Loucy (cell line): ENCODE results near the gene SCOC.

Experiments used
- H2AFZ ChIP-seq: fragments of 200-600 bp; sonication (generic); 2 replicates; pipeline ENCODE4 v1.6.0; 2016; ENCODE audit warnings: antibody characterized with exemption, mild to moderate bottlenecking, low read length, moderate library complexity
- H3F3A ChIP-seq: fragments of 200-600 bp; 2 replicates; pipeline ENCODE4 v1.6.0; 2016; ENCODE audit warnings: antibody characterized with exemption, low read depth, mild to moderate bottlenecking
- H3K27me3 ChIP-seq: fragments of 200-600 bp; sonication (generic); 2 replicates; pipeline ENCODE4 v1.6.1; 2014; ENCODE audit warnings: low read length, mild to moderate bottlenecking; ENCODE audit not compliant: insufficient read depth, poor library complexity, severe bottlenecking
- H3K36me3 ChIP-seq: fragments of 200-600 bp; sonication (generic); 2 replicates; pipeline ENCODE4 v1.6.1; 2016; ENCODE audit warnings: low read length; ENCODE audit not compliant: insufficient read depth
- H3K4me1 ChIP-seq: fragments of 200-600 bp; sonication (generic); 2 replicates; pipeline ENCODE4 v1.5.1; 2014; ENCODE audit warnings: low read length, mild to moderate bottlenecking; ENCODE audit not compliant: insufficient read depth, poor library complexity, severe bottlenecking
- H3K4me2 ChIP-seq: fragments of 200-600 bp; sonication (generic); 2 replicates; pipeline ENCODE4 v1.6.0; 2014; ENCODE audit warnings: antibody characterized with exemption, low read length, low read depth, mild to moderate bottlenecking; ENCODE audit not compliant: poor library complexity, severe bottlenecking
- H3K4me3 ChIP-seq: fragments of 200-600 bp; sonication (generic); 2 replicates; pipeline ENCODE4 v1.5.1; 2014; ENCODE audit warnings: low read length, mild to moderate bottlenecking, mixed read lengths; ENCODE audit not compliant: poor library complexity, severe bottlenecking
- H3K79me2 ChIP-seq: fragments of 200-600 bp; sonication (generic); 2 replicates; pipeline ENCODE4 v1.6.1; 2014; ENCODE audit warnings: low read length; ENCODE audit not compliant: insufficient read depth
- H3K9ac ChIP-seq: fragments of 200-600 bp; sonication (generic); 2 replicates; pipeline ENCODE4 v1.6.0; 2014; ENCODE audit warnings: mild to moderate bottlenecking, low read depth, low read length, moderate library complexity; ENCODE audit not compliant: poor library complexity, severe bottlenecking
- H3K9me2 ChIP-seq: fragments of 200-600 bp; sonication (generic); replicated peaks from 2 replicates; pipeline ENCODE4 v1.6.1; 2016; ENCODE audit warnings: low read depth, low read length, mixed read lengths
- H3K9me3 ChIP-seq: fragments of 200-600 bp; sonication (generic); 2 replicates; pipeline ENCODE4 v1.6.1; 2014; ENCODE audit warnings: mild to moderate bottlenecking, antibody characterized with exemption, low read length, low read depth; ENCODE audit not compliant: insufficient read depth
- H4K20me1 ChIP-seq: fragments of 200-600 bp; sonication (generic); 2 replicates; pipeline ENCODE4 v1.6.0; 2014; ENCODE audit warnings: antibody characterized with exemption, low read length, mild to moderate bottlenecking; ENCODE audit not compliant: insufficient read depth, poor library complexity, severe bottlenecking
- EZH2phosphoT487 ChIP-seq: fragments of 200-600 bp; IDR thresholded peaks from 2 replicates; pipeline ENCODE4 v1.6.1; 2018; ENCODE audit warnings: antibody characterized with exemption, mild to moderate bottlenecking, moderate library complexity, borderline replicate concordance
- TF ChIP-seq, protein P1 (sequence below): fragments of 200-600 bp; sonication (generic); conservative IDR thresholded peaks from 2 replicates; pipeline ENCODE4 v1.5.1; 2014; ENCODE audit warnings: mild to moderate bottlenecking, antibody characterized with exemption, low read length

The SCOC gene

DNA sequence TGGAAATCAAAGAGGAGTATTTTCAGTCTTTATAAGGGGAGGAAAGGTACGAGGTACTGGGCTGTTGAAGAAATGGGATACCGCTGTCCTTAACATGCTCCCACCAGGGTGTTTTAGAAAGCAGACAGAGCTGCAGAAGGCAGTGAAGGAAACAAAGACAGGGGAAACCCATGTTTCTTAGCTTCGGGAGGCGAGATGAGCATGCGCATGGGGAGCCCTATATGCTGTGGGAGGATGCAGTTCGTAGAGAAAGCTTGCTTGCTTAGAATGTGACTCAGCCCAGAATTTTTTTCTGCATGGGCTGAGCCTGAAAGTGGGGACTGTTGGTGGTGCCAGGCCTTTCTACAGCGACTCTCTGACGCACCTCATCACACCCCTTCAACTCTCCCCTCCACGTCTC, 28.8 kb upstream of the SCOC start:
- peaks cover 7% of the 10 kb centered on the region for H3K4me1 ChIP-seq
- no peak overlapping the region for H3K9ac ChIP-seq
- H4K20me1 ChIP-seq = no peaks in the 10 kb centered on the region
- H3F3A ChIP-seq = no peaks in the 10 kb centered on the region
- no peak overlapping the region for H3K4me2 ChIP-seq
- H3K27me3 ChIP-seq = no peaks in the 10 kb centered on the region
- H3K36me3 ChIP-seq = no peaks in the 10 kb centered on the region
- H3K4me3 ChIP-seq = no peak overlapping the region
- 0 out of 2 replicates have a peak overlapping the region, but pooled peaks have one; percentile 22 for H2AFZ ChIP-seq
- H3K9me2 ChIP-seq = no peaks in the 10 kb centered on the region
- H3K9me3 ChIP-seq = no peaks in the 10 kb centered on the region
- TF ChIP-seq EZH2phosphoT487 = no peak
- TF ChIP-seq, protein P1, sequence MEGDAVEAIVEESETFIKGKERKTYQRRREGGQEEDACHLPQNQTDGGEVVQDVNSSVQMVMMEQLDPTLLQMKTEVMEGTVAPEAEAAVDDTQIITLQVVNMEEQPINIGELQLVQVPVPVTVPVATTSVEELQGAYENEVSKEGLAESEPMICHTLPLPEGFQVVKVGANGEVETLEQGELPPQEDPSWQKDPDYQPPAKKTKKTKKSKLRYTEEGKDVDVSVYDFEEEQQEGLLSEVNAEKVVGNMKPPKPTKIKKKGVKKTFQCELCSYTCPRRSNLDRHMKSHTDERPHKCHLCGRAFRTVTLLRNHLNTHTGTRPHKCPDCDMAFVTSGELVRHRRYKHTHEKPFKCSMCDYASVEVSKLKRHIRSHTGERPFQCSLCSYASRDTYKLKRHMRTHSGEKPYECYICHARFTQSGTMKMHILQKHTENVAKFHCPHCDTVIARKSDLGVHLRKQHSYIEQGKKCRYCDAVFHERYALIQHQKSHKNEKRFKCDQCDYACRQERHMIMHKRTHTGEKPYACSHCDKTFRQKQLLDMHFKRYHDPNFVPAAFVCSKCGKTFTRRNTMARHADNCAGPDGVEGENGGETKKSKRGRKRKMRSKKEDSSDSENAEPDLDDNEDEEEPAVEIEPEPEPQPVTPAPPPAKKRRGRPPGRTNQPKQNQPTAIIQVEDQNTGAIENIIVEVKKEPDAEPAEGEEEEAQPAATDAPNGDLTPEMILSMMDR = no peak
- no peaks in the 10 kb centered on the region for H3K79me2 ChIP-seq

DNA sequence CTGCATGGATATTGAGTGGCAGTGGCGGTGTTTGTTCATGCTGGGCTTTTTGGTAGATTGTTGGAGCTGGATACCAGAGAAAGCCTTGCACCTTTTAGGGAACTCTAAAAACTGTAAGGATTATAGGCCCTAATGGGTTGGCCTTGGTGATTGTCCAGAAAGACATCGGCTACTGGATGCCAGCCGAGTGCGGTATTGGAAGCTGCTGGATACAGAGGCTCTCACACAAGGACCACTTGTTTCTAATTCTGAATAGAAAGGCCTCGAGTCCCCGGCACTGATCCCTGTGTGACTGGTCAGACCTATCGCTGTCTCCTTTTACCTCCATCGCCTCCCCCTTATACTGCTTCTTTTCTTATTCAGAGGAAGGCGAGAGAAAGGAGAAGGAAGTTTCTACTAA, 27.3 kb upstream of the SCOC start:
- Histone ChIP-seq H4K20me1 (no peaks in the 10 kb centered on the region), H3K9me2 (no peaks in the 10 kb centered on the region), H3K9ac (no peak overlapping the region), H3F3A (no peaks in the 10 kb centered on the region), H3K79me2 (no peaks in the 10 kb centered on the region), H3K27me3 (no peaks in the 10 kb centered on the region), H2AFZ (no peak overlapping the region), H3K36me3 (no peaks in the 10 kb centered on the region), H3K4me1 (peaks cover 7% of the 10 kb centered on the region), H3K4me3 (no peak overlapping the region), H3K9me3 (no peaks in the 10 kb centered on the region), H3K4me2 (no peak overlapping the region)
- TF ChIP-seq, protein P1 = no peak
- TF ChIP-seq EZH2phosphoT487 = no peak

DNA sequence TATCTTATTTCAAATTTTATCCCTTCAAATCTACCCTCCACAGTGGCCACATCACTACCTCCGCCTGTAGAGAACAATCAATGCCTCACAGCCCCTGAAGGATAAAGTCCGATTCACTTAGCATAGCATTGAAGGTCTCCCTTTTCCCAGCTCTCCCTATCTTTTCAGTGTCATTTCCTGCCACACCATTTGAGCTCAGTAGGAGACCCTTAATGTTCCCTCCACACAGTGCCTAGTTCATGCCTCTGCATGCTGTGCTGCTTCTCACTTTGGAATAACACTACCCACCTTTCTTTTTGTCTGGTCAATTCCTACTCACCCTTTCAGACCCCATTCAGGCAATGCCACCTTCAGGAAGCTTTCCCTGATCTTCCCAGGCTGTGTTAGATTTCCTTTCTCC, 23.6 kb upstream of the SCOC start:
- no peak overlapping the region for H2AFZ ChIP-seq
- H3K9me3 ChIP-seq = no peaks in the 10 kb centered on the region
- H3K9ac ChIP-seq = no peak overlapping the region
- no peaks in the 10 kb centered on the region for H4K20me1 ChIP-seq
- H3K4me3 ChIP-seq = no peak overlapping the region
- H3K9me2 ChIP-seq = no peaks in the 10 kb centered on the region
- no peaks in the 10 kb centered on the region for H3F3A ChIP-seq
- TF ChIP-seq, protein P1 = no peak
- TF ChIP-seq EZH2phosphoT487 = no peak
- H3K27me3 ChIP-seq = no peaks in the 10 kb centered on the region
- H3K4me1 ChIP-seq = peaks cover 10% of the 10 kb centered on the region
- no peaks in the 10 kb centered on the region for H3K79me2 ChIP-seq
- no peaks in the 10 kb centered on the region for H3K36me3 ChIP-seq
- H3K4me2 ChIP-seq = no peak overlapping the region
